HG03520 (cell line): ENCODE data around the gene CLASRP.

Experiments used
- ATAC-seq: cut with Tn5 transposase; IDR thresholded peaks from one replicate; pipeline ENCODE4 v1.9.1; 2021; ENCODE audit warnings: mild to moderate bottlenecking, moderate library complexity; ENCODE audit not compliant: unreplicated experiment

CLASRP gene

GRCh38 chr19:45058622-45059159 is 19.8 kb downstream of the CLASRP start:
- ATAC-seq = no peak

DNA sequence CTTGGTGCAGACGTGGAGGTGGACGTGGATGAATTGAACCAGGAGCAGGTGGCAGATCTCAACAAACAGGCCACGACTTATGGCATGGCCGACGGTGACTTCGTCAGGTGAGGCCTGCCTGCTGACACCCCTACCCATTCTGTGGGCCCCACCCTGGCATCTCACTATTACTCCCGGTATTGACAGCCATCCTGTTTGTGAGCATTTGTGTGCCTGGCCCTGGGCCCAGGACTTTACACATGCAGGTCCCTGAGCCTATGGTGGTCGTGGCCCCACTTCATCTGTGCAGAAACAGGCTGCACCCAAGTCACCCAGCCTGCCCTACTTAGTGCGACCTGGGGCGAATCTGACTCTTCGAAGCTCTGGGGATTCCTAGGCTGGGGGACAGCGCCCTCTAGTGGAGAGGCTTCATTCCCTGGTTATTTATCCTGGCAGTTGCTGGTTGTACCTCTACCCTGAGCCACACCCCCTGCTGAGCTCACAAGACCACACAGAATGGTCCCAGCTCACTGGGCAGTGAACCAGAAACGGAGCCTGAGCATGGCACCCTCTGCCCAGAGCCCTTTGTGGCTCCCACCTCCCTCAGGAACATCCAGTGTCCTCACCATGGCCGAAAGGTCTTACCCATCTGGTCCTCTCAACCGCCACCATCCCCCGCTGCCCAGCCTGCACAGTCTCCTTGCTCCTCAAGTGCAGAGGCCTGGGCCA is 20.6 kb downstream of the CLASRP start:
- no peak for ATAC-seq

GRCh38 chr19:45061965-45062364 is 23.1 kb downstream of the CLASRP start:
- no peak for ATAC-seq

GRCh38 chr19:45063851-45064801 is 25.3 kb downstream of the CLASRP start:
- no peak for ATAC-seq

DNA sequence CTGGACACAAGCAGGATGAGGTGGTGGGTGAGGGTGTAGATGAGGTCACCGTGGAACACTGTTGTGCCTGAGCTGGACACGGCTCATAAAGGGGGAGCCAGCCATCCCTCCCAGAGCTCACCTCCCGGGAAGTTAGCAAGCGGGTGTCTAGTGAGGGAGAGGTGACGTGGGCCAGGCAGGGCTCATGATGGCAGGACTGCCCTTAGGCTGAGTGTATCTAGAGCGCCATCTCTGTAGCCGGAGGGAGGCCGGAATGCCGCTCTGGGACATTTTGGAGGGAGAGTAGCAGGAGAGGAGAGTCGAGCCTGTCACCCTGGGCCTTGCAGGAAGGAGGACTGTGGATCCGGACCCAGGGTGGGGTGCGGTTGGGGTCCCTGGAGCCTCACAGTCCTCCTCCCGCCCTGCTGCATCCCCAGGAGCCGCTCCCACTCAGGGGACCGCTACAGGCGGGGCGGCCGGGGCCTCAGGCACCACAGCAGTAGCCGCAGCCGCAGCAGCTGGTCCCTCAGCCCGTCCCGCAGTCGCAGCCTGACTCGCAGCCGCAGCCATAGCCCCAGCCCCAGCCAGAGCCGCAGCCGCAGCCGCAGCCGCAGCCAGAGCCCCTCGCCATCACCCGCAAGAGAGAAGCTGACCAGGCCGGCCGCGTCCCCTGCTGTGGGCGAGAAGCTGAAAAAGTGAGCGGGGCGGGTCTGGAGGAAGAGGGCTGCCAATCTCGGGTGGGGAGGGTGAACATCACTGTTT is 28.2 kb downstream of the CLASRP start:
- no peak for ATAC-seq

- ATAC-seq = no peak
Measured at GRCh38 chr19:45068041-45068440, 29.2 kb downstream of the CLASRP start.

DNA sequence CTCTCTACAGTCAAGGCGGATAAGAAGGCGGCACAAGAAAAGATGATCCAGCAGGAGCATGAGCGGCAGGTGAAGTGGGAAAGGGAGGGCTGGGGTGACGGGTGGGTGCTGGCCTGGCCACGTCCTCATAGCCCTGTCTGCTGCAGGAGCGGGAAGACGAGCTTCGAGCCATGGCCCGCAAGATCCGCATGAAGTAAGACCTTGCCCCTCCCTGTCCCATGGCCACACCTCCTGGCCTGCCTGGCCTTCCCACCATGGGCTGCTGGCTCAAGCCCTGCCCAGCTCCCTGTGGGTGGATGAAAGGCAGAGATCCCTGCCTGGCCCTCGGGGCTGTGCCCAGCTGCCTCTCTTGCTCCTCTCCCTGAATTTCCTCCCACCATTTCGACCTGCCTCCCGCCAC is 30.2 kb downstream of the CLASRP start:
- no peak for ATAC-seq

DNA sequence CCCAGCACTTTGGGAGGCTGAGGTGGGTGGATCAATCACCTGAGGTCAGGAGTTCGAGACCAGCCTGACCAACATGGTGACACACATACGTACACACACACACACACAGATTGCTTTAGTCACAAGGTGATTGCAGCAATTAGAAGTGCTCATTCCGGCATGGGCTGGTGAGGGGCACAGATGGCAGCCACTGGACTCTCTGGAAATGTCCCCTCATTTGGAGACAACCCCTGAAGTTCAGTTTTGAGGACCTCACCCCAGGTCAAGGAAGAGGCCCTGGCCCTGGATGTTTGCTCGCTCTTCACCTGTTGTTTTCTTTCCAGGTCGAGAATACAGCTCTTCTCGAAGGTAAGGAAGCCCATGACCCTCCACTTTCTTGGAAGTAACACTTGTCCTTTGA is 31.4 kb downstream of the CLASRP start:
- ATAC-seq = no peak

DNA sequence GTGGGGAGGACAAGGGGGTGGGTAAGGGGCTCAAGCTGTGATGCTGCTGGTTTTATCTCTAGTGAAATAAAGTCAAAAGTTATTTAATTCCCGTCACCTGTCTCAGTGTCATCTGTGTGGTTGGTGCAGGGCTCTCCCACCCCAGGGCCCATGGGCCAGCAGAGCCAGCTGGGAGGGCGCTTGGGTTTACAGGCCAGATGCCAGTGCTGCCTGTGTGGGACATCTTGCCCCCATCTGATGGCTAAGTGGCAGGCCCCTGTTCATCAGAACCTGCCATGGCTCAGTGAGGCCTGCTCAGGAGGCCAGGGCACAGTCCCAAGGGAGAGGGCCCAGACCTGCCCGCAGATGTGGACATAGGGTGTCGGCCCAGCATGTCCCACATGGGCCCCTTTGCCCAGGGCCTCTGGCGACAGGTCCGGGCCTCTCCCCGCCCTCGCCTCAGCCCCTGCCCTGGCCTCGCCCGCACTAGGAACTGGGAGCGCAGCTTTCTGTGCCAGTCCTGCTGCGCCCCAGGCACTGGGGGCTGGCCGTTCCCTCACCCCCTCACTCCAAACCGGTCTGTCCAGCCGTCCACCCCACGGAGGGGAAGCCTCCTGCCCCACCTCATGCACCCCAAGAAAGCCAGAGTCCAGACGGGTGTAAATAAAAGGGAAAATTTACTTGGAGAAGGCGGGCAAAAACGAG is 32.2 kb downstream of the CLASRP start:
- ATAC-seq = no peak

DNA sequence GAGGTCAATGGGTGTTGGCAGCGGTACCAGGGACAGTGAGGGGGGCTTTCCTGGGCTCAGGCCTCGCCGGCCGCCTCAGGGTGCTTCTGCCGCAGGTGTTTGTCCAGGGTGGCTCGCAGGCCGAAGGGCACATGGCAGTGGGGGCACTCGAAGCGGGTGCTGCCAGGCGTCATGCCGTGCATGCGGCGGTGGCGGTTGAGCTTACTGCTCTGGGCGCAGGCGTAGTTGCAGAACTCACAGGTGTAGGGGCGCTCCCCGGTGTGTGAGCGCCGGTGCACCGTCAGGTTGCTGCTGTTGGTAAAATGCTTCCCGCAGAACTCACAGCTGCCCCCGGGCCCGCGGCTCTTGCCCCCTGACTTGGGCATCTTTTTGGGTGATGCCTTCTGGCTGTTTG is 32.7 kb downstream of the CLASRP start:
- no peak for ATAC-seq

DNA sequence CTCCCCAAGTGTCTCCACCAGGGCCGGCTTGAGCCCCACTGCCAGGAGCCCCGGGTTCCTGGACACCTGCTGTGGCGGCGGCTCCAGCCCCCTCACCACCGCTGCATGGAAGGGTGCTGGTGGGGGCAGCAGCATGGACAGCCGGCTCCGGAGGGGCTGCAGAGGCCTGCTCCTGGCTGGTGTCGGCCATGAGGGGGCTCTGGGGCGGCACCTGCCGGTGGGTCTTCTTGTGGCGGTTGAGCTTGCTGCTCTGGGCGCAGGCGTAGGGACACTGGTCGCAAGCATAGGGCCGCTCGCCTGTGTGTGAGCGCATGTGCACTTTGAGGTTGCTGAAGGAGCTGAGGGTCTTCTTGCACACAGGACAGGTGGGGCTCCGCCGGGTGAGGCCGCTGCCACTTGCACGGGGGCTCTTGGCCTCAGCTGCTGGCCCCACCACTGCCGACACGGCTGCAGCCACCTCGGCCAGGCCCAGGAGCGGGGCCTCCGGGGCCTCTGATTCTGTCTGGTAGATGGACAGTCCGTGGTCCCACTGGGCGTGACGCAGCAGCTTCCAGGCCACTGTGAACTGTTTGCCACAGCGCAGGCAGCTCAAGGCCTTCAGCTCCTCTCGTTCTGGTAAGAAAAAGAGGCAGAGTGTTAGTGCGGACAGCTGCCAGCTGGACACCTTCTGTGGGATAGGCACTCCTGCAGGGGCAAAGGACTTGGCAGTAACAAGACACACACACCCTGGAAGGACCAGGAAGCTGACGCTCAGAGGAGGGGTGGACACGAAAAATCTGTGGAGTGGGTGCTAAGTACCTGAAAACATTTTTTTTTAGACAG is 33.3 kb downstream of the CLASRP start:
- no peak for ATAC-seq

DNA sequence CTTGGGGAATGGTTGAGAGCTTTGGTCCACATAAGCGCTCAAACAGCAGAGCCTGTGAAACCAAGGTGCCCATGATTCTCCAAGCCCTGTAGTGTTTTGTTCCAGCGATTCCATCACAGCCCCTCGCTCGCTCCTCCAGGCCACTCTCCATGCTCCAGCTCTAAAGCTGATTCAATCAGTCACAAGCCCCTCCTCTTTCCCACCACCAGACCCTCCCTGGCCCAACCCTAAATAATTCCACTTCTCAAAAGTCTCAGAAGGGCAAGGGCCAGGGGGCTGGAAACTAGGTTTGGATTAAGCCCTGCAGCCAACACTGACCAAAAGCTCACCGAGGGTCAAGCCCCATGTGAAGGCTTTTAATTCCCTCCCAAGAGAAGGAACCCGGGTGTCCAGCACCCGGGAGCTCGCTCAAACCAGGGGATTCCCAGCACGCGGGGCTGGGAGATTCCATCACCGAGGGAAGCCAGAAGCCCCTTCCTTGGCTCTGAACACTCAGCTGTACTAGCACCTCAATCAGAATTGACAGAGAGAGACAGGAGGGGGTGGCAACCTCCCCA is 36.0 kb downstream of the CLASRP start:
- no peak for ATAC-seq

DNA sequence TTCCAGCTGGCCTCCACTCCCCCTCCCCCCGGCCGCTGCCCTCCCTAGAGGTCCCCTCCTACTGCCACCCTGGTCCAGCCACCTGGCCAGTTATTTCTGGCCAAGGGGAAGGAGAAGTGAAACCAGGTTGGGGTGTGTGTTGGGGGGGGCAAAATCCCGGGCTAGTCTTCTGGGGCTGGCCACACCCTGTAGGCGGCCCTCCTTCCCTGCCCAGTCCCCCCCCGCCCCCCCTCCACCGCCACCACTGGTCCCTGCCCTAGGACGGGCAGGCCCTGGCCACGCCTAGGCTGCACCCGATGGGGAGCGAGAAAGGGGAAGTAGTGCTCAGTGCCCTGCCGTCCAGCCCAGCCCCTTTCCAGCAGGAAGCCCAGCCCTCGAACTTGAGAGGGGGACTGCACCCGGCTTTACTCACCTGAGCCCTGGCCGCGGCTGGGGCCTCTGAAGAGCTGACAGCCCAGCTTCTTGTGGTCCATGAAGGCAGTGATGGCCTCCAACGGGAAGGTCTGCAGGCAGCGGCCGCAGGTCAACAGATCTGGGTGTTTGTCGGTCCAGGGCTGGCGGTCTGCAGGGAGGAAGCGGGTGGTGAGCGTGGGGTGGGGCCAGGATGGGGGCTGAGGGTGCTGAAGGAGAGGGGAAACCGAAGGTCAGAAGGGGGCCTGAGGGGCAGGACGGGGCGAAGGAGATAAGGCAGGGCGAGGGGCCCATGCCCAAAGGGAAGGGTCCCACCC is 36.6 kb downstream of the CLASRP start:
- peak; percentile 51 for ATAC-seq

GRCh38 chr19:45076029-45076850 is 37.4 kb downstream of the CLASRP start, which contains the start of gene ZNF296:
Gene ZNF296, minus strand, starts transcription at chr19:45076478. Its CDS starts 105 bp downstream, at chr19:45076373.
- ATAC-seq = peak; percentile 36

DNA sequence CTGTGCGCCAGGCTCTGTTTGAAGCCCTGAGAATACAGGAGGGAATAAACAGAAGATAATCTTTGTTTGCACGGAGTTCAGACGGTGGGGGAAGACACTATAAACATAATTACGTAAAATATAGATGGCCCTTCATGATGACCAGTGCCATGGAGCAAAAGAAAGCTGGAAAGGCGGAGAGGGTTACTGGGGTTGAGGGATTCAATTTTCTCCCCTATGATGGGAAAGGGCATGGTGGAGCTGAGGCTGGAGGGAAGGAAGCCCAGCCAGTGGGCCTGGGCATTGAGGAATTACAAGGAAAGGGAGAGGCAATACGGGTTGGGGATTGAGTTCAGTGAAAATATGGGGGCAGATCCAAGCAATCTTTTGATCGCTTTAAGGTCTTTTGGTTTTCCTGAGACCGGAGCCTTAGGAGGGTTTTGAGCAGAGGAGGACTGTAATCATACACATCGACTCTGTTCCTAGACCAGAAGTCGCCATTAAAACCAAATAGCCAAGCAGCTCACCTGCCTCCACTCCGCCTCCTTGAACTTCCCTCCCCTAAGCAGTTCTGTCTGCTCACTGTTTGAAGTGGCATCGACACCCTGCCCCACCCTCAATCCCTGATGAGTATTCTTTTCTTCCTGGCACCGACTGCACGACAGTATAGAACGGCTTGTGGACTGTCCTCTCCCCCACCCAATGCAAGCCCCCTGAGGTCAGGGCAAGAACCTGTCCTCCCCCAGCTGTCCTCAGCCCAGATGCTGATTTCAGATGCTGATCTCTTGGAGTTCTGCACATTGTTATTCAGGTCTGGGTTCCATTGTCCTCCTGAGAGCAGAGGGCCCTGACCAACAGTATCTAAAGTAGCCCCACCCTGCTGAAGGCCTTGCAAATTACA is 38.2 kb downstream of the CLASRP start:
- ATAC-seq = no peak

DNA sequence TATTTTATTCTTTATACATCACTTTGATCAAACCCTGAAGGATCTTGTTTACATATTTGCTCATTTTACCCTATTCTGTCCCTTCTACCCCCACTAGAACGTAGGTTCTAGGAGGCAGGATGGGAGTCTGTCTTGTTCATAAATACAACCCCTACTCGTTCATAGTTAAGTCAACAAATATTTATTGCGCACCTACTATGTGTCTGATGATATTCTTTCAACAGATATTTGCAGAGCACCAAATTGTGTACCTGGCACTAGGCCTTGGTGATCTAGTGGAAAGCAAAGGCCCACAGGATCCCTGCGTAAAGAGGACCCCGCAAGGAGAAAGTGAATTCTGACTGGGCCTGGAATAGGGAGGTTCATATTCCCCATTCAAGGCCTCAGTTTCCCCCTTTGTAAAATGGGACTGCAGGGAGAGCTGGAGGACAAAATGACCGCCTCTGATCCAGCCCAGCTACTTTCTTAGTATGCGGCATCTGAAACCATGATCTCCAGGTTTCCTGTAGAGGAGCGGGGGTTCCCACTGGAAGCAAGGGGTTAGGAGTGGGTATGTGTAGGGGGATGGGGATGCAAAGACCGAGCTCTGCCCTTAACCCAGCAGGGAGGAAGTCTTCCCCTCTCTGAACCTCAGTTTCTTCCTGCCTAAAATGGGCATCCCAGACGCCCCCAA is 39.7 kb downstream of the CLASRP start:
- ATAC-seq = no peak
